ENCODE results near the gene KRTAP10-1. TPM values are rescaled to one million over a fixed set of nuclear protein-coding genes. Genes with fewer than 3 reads are reported as not detected.

The KRTAP10-1 gene
- total and polyA plus RNA-seq, 2 of the 8 experiments (the other 6 are each of a cell fraction or from before 2014, with no cell fraction given): 0.08 TPM; not detected in 1

GRCh38 chr21:44533891-44534627 is 5.9 kb downstream of the KRTAP10-1 start (continued):
- no peak for TF ChIP-seq CTCF (IDR thresholded peaks at IDR 0.05; ENCODE audit: control extremely low read depth in 1 of 3, insufficient read depth in 1 of 3, low read depth in 1 of 3, low read length in 3 of 3)

Measured in H1 (cell line).